HCT116 (cell line): ENCODE data around the gene INTS1. TPM values are rescaled to one million over a fixed set of nuclear protein-coding genes. Genes with fewer than 3 reads are reported as not detected.
A peak's percentile ranks its signal among the peaks of the same experiment; 100 is the strongest.

Experiments used
- ATAC-seq: fragments of 200-7000 bp; cut with Tn5 transposase; 2 replicates; pipeline ENCODE4 v1.9.1; 2020; ENCODE audit warnings: mild to moderate bottlenecking, moderate library complexity
- BruUV-seq: library from RNA; stranded (reverse); fragments of 400-500 nt; replicated peaks from 2 replicates; lab custom pipeline; 2021; lab: Mats Ljungman, UMichigan
- CTCF ChIA-PET: fragments of 300-600 bp; sonication (Branson Sonifier 250); formaldehyde crosslinking; loops from one replicate; lab custom pipeline; 2021; ENCODE audit warnings: antibody characterized with exemption; lab: Charles Lee
- POLR2A ChIA-PET: fragments of 300-600, 350-600 bp; sonication (Branson Sonifier 250); formaldehyde crosslinking; loops from one replicate; lab custom pipeline; 2021; ENCODE audit warnings: antibody characterized with exemption; lab: Charles Lee
- RAD21 ChIA-PET, 2 experiments: fragments of 300-600 bp; sonication (Branson Sonifier 250); formaldehyde crosslinking; loops; one replicate each; lab custom pipeline; 2023; ENCODE audit warnings: low total read pairs in 2 of 2; ENCODE audit not compliant: uncharacterized antibody in 2 of 2, unreplicated experiment in 2 of 2, low non-redundant PET in 1 of 2; lab: Charles Lee
- DNase-seq: peaks from one replicate; pipeline ENCODE4 v3.0.0-alpha.2; 2010; ENCODE audit warnings: low read depth, low spot score
- H2AFZ ChIP-seq: fragments of 200-600 bp; shearing (Covaris generic), sonication (generic); 2 replicates; pipeline ENCODE4 v1.6.1; 2017; ENCODE audit warnings: low read depth, mixed run types, mixed read lengths, antibody characterized with exemption, low read length; ENCODE audit not compliant: poor library complexity, severe bottlenecking
- H3K27ac ChIP-seq: 2 replicates; pipeline ENCODE4 v1.5.1; 2012; ENCODE audit warnings: low read depth, low read length
- H3K27me3 ChIP-seq: fragments of 200-600 bp; sonication (generic); 2 replicates; pipeline ENCODE4 v1.6.1; 2016; ENCODE audit warnings: mixed run types, low read length, mixed read lengths; ENCODE audit not compliant: insufficient read depth
- H3K36me3 ChIP-seq, 2 experiments: fragments of 200-500 bp in 1 of 2; fragments of 200-600 bp in 1 of 2; sonication (Bioruptor generic) in 1 of 2; sonication (generic) in 1 of 2; 2 replicates each; pipeline versions ENCODE4 v1.5.1 to v1.6.1; 2014 to 2016; ENCODE audit warnings: low read length in 2 of 2, inconsistent platforms in 1 of 2, mixed read lengths in 1 of 2, mixed run types in 1 of 2; ENCODE audit not compliant: insufficient read depth in 2 of 2, control insufficient read depth in 1 of 2
- H3K4me1 ChIP-seq, 2 experiments: fragments of 200-600 bp in 1 of 2; sonication (generic) in 1 of 2; 2 replicates each; pipeline versions ENCODE4 v1.5.1 to v1.6.1; 2012 to 2017; ENCODE audit warnings: low read length in 2 of 2, inconsistent platforms in 1 of 2, mild to moderate bottlenecking in 1 of 2, mixed read lengths in 1 of 2, mixed run types in 1 of 2, moderate library complexity in 1 of 2; ENCODE audit not compliant: insufficient read depth in 2 of 2, control insufficient read depth in 1 of 2
- H3K4me2 ChIP-seq: fragments of 200-600 bp; sonication (generic); 2 replicates; pipeline ENCODE4 v1.6.1; 2017; ENCODE audit warnings: mixed run types, low read length, mixed read lengths
- H3K4me3 ChIP-seq, 2 experiments: fragments of 200-600 bp in 1 of 2; sonication (generic) in 1 of 2; replicated peaks in 1 of 2; 2 replicates each; pipeline ENCODE4 v1.5.1; 2011 to 2016; ENCODE audit warnings: low read length in 2 of 2, control low read depth in 1 of 2, low read depth in 1 of 2, mild to moderate bottlenecking in 1 of 2, mixed read lengths in 1 of 2, mixed run types in 1 of 2
- H3K79me2 ChIP-seq: fragments of 200-600 bp; sonication (generic); 2 replicates; pipeline ENCODE4 v1.6.1; 2017; ENCODE audit warnings: mild to moderate bottlenecking, mixed run types, low read length, moderate library complexity, mixed read lengths; ENCODE audit not compliant: insufficient read depth
- H3K9ac ChIP-seq: fragments of 200-600 bp; sonication (generic); 2 replicates; pipeline ENCODE4 v1.6.1; 2016; ENCODE audit warnings: low read length, mixed read lengths
- H3K9me2 ChIP-seq: fragments of 200-600 bp; sonication (generic), shearing (Covaris generic); 2 replicates; pipeline ENCODE4 v1.6.1; 2017; ENCODE audit warnings: mixed run types, mild to moderate bottlenecking, moderate library complexity; ENCODE audit not compliant: insufficient read depth
- H3K9me3 ChIP-seq, 2 experiments: fragments of 200-500 bp in 1 of 2; fragments of 200-600 bp in 1 of 2; sonication (Bioruptor generic) in 1 of 2; sonication (generic) in 1 of 2; 2 replicates each; pipeline ENCODE4 v1.6.1; 2014 to 2017; ENCODE audit warnings: low read length in 2 of 2, mixed read lengths in 2 of 2, inconsistent platforms in 1 of 2, low read depth in 1 of 2, mild to moderate bottlenecking in 1 of 2, mixed run types in 1 of 2, moderate library complexity in 1 of 2; ENCODE audit not compliant: control insufficient read depth in 1 of 2, insufficient read depth in 1 of 2
- H4K20me1 ChIP-seq: fragments of 200-600 bp; sonication (generic), shearing (Covaris generic); 2 replicates; pipeline ENCODE4 v1.6.1; 2017; ENCODE audit warnings: mixed run types, mild to moderate bottlenecking, moderate library complexity; ENCODE audit not compliant: insufficient read depth
- CTCF ChIP-seq, 3 experiments: fragments of 200-600 bp in 1 of 3; sonication (generic) in 1 of 3; IDR thresholded peaks in 2 of 3; conservative IDR thresholded peaks in 1 of 3; 2 replicates each; pipeline ENCODE4 v1.5.1; 2012 to 2017; ENCODE audit warnings: low read depth in 2 of 3, low read length in 2 of 3, antibody characterized with exemption in 1 of 3, borderline replicate concordance in 1 of 3, control low read depth in 1 of 3, mild to moderate bottlenecking in 1 of 3, mixed read lengths in 1 of 3, mixed run types in 1 of 3, moderate library complexity in 1 of 3; ENCODE audit not compliant: insufficient read depth in 1 of 3
- ELF1 ChIP-seq: IDR thresholded peaks from 2 replicates; pipeline ENCODE4 v1.6.1; 2012; ENCODE audit warnings: low read depth, borderline replicate concordance
- intact Hi-C: fragments of 100-400 bp; cut with micrococcal nuclease; formaldehyde crosslinking; loops from 2 replicates; pipeline ENCODE4 v1.10.0; 2022
- total RNA-seq: library from RNA; stranded (reverse); gene quantifications from one replicate; pipeline ENCODE4 v1.2.1, GENCODE V29; 2021; ENCODE audit not compliant: unreplicated experiment
- TF ChIP-seq, protein P1 (sequence below): IDR thresholded peaks from 2 replicates; pipeline ENCODE4 v1.6.1; 2011; ENCODE audit warnings: mild to moderate bottlenecking, low read length, moderate library complexity; ENCODE audit not compliant: insufficient replicate concordance; ENCODE audit errors: extremely low read depth

INTS1 gene
- total RNA-seq, 1 experiment from 2014 or later = 167 TPM

DNA sequence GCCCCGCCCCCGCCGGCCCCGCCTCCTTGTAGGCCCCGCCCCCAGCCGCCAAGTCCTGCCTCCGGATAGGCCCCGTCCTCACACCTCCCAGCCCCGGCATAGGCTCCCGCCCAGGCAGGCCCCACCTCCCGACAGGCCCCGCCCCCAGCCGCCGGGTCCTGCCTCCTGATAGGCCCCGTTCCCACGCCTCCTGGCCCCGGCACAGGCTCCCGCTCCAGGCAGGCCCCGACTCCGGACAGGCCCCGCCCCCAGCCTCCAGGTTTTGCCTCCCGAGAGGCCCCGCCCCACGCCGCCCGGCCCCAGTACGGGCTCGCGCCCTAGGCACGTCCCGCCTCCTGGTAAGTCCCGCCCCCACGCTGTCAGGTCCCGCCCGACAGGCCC is 44.7 kb downstream of the INTS1 start:
- POLR2A ChIA-PET = no interaction called here
- DNase-seq = peak; percentile 95
- CTCF ChIA-PET = no interaction called here
- no TSS peak for BruUV-seq
- peak; percentile 86 for ATAC-seq
- RAD21 ChIA-PET = no interaction called here
- H3K9me2 ChIP-seq = no peaks in the 10 kb centered on the region
- no peaks in the 10 kb centered on the region for H3K27me3 ChIP-seq
- no peak overlapping the region for H2AFZ ChIP-seq
- intact Hi-C loops = no loop called here
- H3K9me3 ChIP-seq = no peaks in the 10 kb centered on the region
- H3K27ac ChIP-seq = no peak overlapping the region
- H3K36me3 ChIP-seq = no peaks in the 10 kb centered on the region
- H3K4me2 ChIP-seq = peak overlapping the region; percentile 95
- H3K4me1 ChIP-seq = peaks cover 71 to 88% of the 10 kb centered on the region in 2 experiments
- no peaks in the 10 kb centered on the region for H4K20me1 ChIP-seq
- peaks cover 46% of the 10 kb centered on the region for H3K79me2 ChIP-seq
- H3K4me3 ChIP-seq = peak overlapping the region; percentile 89
- H3K9ac ChIP-seq = peak overlapping the region; percentile 91
- no peak for TF ChIP-seq CTCF (IDR thresholded peaks at IDR 0.05 in 2 of 3, conservative IDR thresholded peaks at IDR 0.05 in 1 of 3; ENCODE audit: borderline replicate concordance in 1 of 3, insufficient read depth in 1 of 3, low read depth in 2 of 3, low read length in 2 of 3)
- TF ChIP-seq, protein P1, sequence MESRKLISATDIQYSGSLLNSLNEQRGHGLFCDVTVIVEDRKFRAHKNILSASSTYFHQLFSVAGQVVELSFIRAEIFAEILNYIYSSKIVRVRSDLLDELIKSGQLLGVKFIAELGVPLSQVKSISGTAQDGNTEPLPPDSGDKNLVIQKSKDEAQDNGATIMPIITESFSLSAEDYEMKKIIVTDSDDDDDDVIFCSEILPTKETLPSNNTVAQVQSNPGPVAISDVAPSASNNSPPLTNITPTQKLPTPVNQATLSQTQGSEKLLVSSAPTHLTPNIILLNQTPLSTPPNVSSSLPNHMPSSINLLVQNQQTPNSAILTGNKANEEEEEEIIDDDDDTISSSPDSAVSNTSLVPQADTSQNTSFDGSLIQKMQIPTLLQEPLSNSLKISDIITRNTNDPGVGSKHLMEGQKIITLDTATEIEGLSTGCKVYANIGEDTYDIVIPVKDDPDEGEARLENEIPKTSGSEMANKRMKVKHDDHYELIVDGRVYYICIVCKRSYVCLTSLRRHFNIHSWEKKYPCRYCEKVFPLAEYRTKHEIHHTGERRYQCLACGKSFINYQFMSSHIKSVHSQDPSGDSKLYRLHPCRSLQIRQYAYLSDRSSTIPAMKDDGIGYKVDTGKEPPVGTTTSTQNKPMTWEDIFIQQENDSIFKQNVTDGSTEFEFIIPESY = no peak
- TF ChIP-seq ELF1 = no peak
